Esophagus muscularis mucosa (tissue), 2 donors: ENCODE measurements around the gene ARID4B.
A peak's percentile ranks its signal among the peaks of the same experiment; 100 is the strongest.

Experiments used
- POLR2A ChIP-seq: fragments of 450-650 bp; IDR thresholded peaks from one replicate; pipeline ENCODE4 v1.6.1; 2017; ENCODE audit warnings: antibody characterized with exemption, moderate library complexity, mild to moderate bottlenecking, low read depth
- POLR2AphosphoS5 ChIP-seq, 2 donors: sonication (generic); formaldehyde crosslinking; IDR thresholded peaks; one replicate each; pipeline ENCODE4 v1.6.1; 2017; ENCODE audit warnings: antibody characterized with exemption in 2 of 2

GRCh38 chr1:235128456-235129328, 199.3 kb downstream of the ARID4B start, which contains the start of gene TOMM20:
- TF ChIP-seq POLR2A = peak; percentile 83
- peak; percentile 94 to 98 for TF ChIP-seq POLR2AphosphoS5 (IDR thresholded peaks at IDR 0.05)
